ENCODE measurements around the gene PIF1.

GRCh38 chr15:64851503-64851840, 26.0 kb upstream of the PIF1 start:
- TF ChIP-seq EZH2phosphoT487 (IDR thresholded peaks at IDR 0.05; ENCODE audit: borderline replicate concordance): no peak
- no peak for TF ChIP-seq CTCF (conservative IDR thresholded peaks at IDR 0.05; ENCODE audit: low read length)

Measured in Loucy (cell line).